Peyer's patch (tissue), 4 donors: ENCODE measurements around the gene PTGES3L.
"Not testable (repeated sequence)": the region's sequence is repeated elsewhere in the genome, so short reads cannot be mapped to it uniquely, and the experiment has no call there.

Experiments
- CTCF ChIP-seq, 6 experiments: fragments of 450-650 bp in 4 of 6; fragments of 200-600 bp in 2 of 6; sonication (generic) in 1 of 6; IDR thresholded peaks; one replicate each; pipeline ENCODE4 v1.5.1; 2017 to 2019; ENCODE audit warnings: antibody characterized with exemption in 6 of 6, mild to moderate bottlenecking in 3 of 6, moderate library complexity in 1 of 6
- POLR2A ChIP-seq, 2 donors: fragments of 450-650 bp; IDR thresholded peaks; one replicate each; pipeline ENCODE4 v1.5.1; 2017; ENCODE audit warnings: antibody characterized with exemption in 2 of 2, mild to moderate bottlenecking in 2 of 2, moderate library complexity in 2 of 2

- not testable (repeated sequence) for TF ChIP-seq CTCF, POLR2A (IDR thresholded peaks at IDR 0.05)
Observed at GRCh38 chr17:42923472-42923871, 56.4 kb downstream of the PTGES3L start.
